Loucy (cell line): ENCODE results near the gene SRSF3.
A peak's percentile ranks its signal among the peaks of the same experiment; 100 is the strongest.

Experiments
- H2AFZ ChIP-seq: fragments of 200-600 bp; sonication (generic); 2 replicates; pipeline ENCODE4 v1.6.0; 2016; ENCODE audit warnings: antibody characterized with exemption, mild to moderate bottlenecking, low read length, moderate library complexity
- H3F3A ChIP-seq: fragments of 200-600 bp; 2 replicates; pipeline ENCODE4 v1.6.0; 2016; ENCODE audit warnings: antibody characterized with exemption, low read depth, mild to moderate bottlenecking
- H3K27me3 ChIP-seq: fragments of 200-600 bp; sonication (generic); 2 replicates; pipeline ENCODE4 v1.6.1; 2014; ENCODE audit warnings: low read length, mild to moderate bottlenecking; ENCODE audit not compliant: insufficient read depth, poor library complexity, severe bottlenecking
- H3K36me3 ChIP-seq: fragments of 200-600 bp; sonication (generic); 2 replicates; pipeline ENCODE4 v1.6.1; 2016; ENCODE audit warnings: low read length; ENCODE audit not compliant: insufficient read depth
- H3K4me1 ChIP-seq: fragments of 200-600 bp; sonication (generic); 2 replicates; pipeline ENCODE4 v1.5.1; 2014; ENCODE audit warnings: low read length, mild to moderate bottlenecking; ENCODE audit not compliant: insufficient read depth, poor library complexity, severe bottlenecking
- H3K4me2 ChIP-seq: fragments of 200-600 bp; sonication (generic); 2 replicates; pipeline ENCODE4 v1.6.0; 2014; ENCODE audit warnings: antibody characterized with exemption, low read length, low read depth, mild to moderate bottlenecking; ENCODE audit not compliant: poor library complexity, severe bottlenecking
- H3K4me3 ChIP-seq: fragments of 200-600 bp; sonication (generic); 2 replicates; pipeline ENCODE4 v1.5.1; 2014; ENCODE audit warnings: low read length, mild to moderate bottlenecking, mixed read lengths; ENCODE audit not compliant: poor library complexity, severe bottlenecking
- H3K79me2 ChIP-seq: fragments of 200-600 bp; sonication (generic); 2 replicates; pipeline ENCODE4 v1.6.1; 2014; ENCODE audit warnings: low read length; ENCODE audit not compliant: insufficient read depth
- H3K9ac ChIP-seq: fragments of 200-600 bp; sonication (generic); 2 replicates; pipeline ENCODE4 v1.6.0; 2014; ENCODE audit warnings: mild to moderate bottlenecking, low read depth, low read length, moderate library complexity; ENCODE audit not compliant: poor library complexity, severe bottlenecking
- H3K9me2 ChIP-seq: fragments of 200-600 bp; sonication (generic); replicated peaks from 2 replicates; pipeline ENCODE4 v1.6.1; 2016; ENCODE audit warnings: low read depth, low read length, mixed read lengths
- H3K9me3 ChIP-seq: fragments of 200-600 bp; sonication (generic); 2 replicates; pipeline ENCODE4 v1.6.1; 2014; ENCODE audit warnings: mild to moderate bottlenecking, antibody characterized with exemption, low read length, low read depth; ENCODE audit not compliant: insufficient read depth
- H4K20me1 ChIP-seq: fragments of 200-600 bp; sonication (generic); 2 replicates; pipeline ENCODE4 v1.6.0; 2014; ENCODE audit warnings: antibody characterized with exemption, low read length, mild to moderate bottlenecking; ENCODE audit not compliant: insufficient read depth, poor library complexity, severe bottlenecking
- EZH2phosphoT487 ChIP-seq: fragments of 200-600 bp; IDR thresholded peaks from 2 replicates; pipeline ENCODE4 v1.6.1; 2018; ENCODE audit warnings: antibody characterized with exemption, mild to moderate bottlenecking, moderate library complexity, borderline replicate concordance
- TF ChIP-seq, protein P1 (sequence below): fragments of 200-600 bp; sonication (generic); conservative IDR thresholded peaks from 2 replicates; pipeline ENCODE4 v1.5.1; 2014; ENCODE audit warnings: mild to moderate bottlenecking, antibody characterized with exemption, low read length

The SRSF3 gene

GRCh38 chr6:36550473-36551000 is 43.6 kb upstream of the SRSF3 start:
- H3K9me2 ChIP-seq, result no peaks in the 10 kb centered on the region
- peak overlapping the region; percentile 1; the same call in 1 of the 2 replicates for H2AFZ ChIP-seq
- H3K36me3 ChIP-seq, result no peaks in the 10 kb centered on the region
- H3K4me3 ChIP-seq, result no peak overlapping the region
- peaks cover 12% of the 10 kb centered on the region for H4K20me1 ChIP-seq
- H3K4me1 ChIP-seq, result peaks cover 36% of the 10 kb centered on the region
- peaks cover 22% of the 10 kb centered on the region for H3K79me2 ChIP-seq
- peaks cover 5% of the 10 kb centered on the region for H3K27me3 ChIP-seq
- TF ChIP-seq, protein P1, sequence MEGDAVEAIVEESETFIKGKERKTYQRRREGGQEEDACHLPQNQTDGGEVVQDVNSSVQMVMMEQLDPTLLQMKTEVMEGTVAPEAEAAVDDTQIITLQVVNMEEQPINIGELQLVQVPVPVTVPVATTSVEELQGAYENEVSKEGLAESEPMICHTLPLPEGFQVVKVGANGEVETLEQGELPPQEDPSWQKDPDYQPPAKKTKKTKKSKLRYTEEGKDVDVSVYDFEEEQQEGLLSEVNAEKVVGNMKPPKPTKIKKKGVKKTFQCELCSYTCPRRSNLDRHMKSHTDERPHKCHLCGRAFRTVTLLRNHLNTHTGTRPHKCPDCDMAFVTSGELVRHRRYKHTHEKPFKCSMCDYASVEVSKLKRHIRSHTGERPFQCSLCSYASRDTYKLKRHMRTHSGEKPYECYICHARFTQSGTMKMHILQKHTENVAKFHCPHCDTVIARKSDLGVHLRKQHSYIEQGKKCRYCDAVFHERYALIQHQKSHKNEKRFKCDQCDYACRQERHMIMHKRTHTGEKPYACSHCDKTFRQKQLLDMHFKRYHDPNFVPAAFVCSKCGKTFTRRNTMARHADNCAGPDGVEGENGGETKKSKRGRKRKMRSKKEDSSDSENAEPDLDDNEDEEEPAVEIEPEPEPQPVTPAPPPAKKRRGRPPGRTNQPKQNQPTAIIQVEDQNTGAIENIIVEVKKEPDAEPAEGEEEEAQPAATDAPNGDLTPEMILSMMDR, result no peak
- no peak for TF ChIP-seq EZH2phosphoT487
- H3K9ac ChIP-seq, result peak overlapping the region; percentile 42
- H3F3A ChIP-seq, result no peaks in the 10 kb centered on the region
- peak overlapping the region; percentile 53 for H3K4me2 ChIP-seq
- no peaks in the 10 kb centered on the region for H3K9me3 ChIP-seq

GRCh38 chr6:36555750-36556252 is 38.4 kb upstream of the SRSF3 start:
- Histone ChIP-seq H3K4me2 (no peak overlapping the region), H4K20me1 (no peaks in the 10 kb centered on the region), H3K4me1 (peaks cover 5% of the 10 kb centered on the region), H3K79me2 (no peaks in the 10 kb centered on the region), H3K27me3 (no peaks in the 10 kb centered on the region), H2AFZ (no peak overlapping the region), H3K36me3 (no peaks in the 10 kb centered on the region), H3F3A (no peaks in the 10 kb centered on the region), H3K4me3 (no peak overlapping the region), H3K9me2 (no peaks in the 10 kb centered on the region), H3K9me3 (no peaks in the 10 kb centered on the region), H3K9ac (no peak overlapping the region)
- TF ChIP-seq, protein P1, result no peak
- TF ChIP-seq EZH2phosphoT487, result no peak

DNA sequence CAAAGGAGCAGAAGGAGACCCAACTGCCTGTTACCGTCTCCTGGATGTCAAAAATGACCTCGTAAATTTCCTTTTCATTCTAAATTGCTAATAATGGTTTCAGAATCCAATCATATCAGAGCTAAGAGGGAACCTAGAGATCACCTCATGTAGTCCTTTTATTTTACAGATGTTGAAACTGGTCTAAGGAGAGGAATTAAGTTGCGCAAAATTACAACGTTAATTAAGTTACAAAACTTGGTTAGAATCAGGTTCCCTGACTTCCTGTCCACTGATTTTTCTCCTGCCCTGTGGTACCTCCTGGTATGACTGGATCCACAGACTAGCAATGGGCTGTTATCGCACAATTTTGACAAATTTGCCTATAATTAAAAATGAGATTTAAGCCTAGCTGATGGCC is 37.9 kb upstream of the SRSF3 start:
- Histone ChIP-seq H3K4me3 (no peak overlapping the region), H3K9me3 (no peaks in the 10 kb centered on the region), H3K9me2 (no peaks in the 10 kb centered on the region), H3K27me3 (no peaks in the 10 kb centered on the region), H4K20me1 (no peaks in the 10 kb centered on the region), H2AFZ (no peak overlapping the region), H3K36me3 (no peaks in the 10 kb centered on the region), H3K4me2 (no peak overlapping the region), H3F3A (no peaks in the 10 kb centered on the region), H3K4me1 (peaks cover under 1% of the 10 kb centered on the region), H3K9ac (no peak overlapping the region), H3K79me2 (no peaks in the 10 kb centered on the region)
- TF ChIP-seq, protein P1, result no peak
- TF ChIP-seq EZH2phosphoT487, result no peak
